Nephron progenitor cell (in vitro differentiated cells): Measurements from ENCODE around the gene TIAL1.
A peak's percentile ranks its signal among the peaks of the same experiment; 100 is the strongest.

Experiments used
- DNase-seq: peaks from one replicate; pipeline ENCODE4 v3.0.0; 2021
- H3K27ac Mint-ChIP-seq: 2 replicates; pipeline ENCODE4 v1.8.0; 2021; ENCODE audit warnings: mild to moderate bottlenecking, moderate library complexity, mixed read lengths
- H3K27me3 Mint-ChIP-seq: 2 replicates; pipeline ENCODE4 v1.8.0; 2021; ENCODE audit warnings: mild to moderate bottlenecking, low read depth, mixed read lengths; ENCODE audit not compliant: poor library complexity
- H3K36me3 Mint-ChIP-seq: 2 replicates; pipeline ENCODE4 v1.8.0; 2021; ENCODE audit warnings: low read depth, mixed read lengths
- H3K4me1 Mint-ChIP-seq: 2 replicates; pipeline ENCODE4 v1.8.0; 2021; ENCODE audit warnings: mixed read lengths
- H3K4me3 Mint-ChIP-seq: 2 replicates; pipeline ENCODE4 v1.8.0; 2021; ENCODE audit warnings: mild to moderate bottlenecking, moderate library complexity, mixed read lengths
- H3K9me3 Mint-ChIP-seq: 2 replicates; pipeline ENCODE4 v1.8.0; 2021; ENCODE audit warnings: mild to moderate bottlenecking, moderate library complexity, mixed read lengths
- CTCF ChIP-seq: fragments of 200-600 bp; sonication (generic); IDR thresholded peaks from 2 replicates; pipeline ENCODE4 v1.5.0; 2021; ENCODE audit warnings: antibody characterized with exemption

The TIAL1 gene

DNA sequence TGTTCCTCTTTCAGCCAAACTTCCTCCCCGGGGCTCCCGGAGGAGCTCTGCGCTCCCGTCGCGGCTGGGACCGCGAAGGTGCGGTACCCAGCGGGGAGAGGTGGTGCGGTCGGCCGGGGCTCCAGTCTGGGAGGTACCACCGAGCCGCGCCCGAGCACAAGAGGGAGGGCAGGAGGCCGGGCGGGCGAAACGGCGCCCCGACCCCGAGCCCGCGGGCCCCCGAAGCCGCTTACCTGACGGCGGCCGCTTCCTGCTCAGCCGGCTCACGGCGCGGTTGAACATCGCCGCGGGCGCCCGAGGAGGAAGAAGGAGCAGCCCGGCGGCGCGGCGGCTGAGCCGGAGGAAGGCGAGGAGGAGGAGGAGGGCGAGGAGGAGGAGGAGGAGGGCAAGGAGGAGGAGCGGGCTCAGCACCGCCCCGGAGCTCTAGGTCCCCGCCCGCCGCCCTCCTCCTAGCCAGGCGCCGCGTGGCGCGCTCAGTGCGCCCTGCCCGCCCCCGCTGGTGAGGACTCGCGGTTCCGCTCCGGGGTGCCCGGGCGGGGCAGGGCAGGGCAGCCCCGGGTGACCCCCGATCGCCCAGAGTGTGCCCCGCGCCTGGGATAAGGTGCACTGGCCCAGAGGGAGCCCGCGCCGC lies 54.3 kb downstream of the TIAL1 start, which contains the start of gene RGS10:
RGS10 (minus strand) TSS at position 363 of the 631 bp plus-strand sequence; CDS start at position 282, 81 bp downstream.
- peak; percentile 63 for DNase-seq
- Mint-ChIP-seq H3K9me3 (no peaks in the 10 kb centered on the region), H3K27me3 (peaks cover 84% of the 10 kb centered on the region), H3K4me3 (peak within 1 kb of the TSS; percentile 87), H3K4me1 (peaks cover 46% of the 10 kb centered on the region), H3K27ac (no peak within 1 kb of the TSS), H3K36me3 (no peaks in the 10 kb centered on the region)
- no peak for TF ChIP-seq CTCF

- Mint-ChIP-seq H3K27ac (no peak overlapping the region), H3K4me1 (peaks cover 51% of the 10 kb centered on the region), H3K27me3 (peaks cover 85% of the 10 kb centered on the region), H3K9me3 (no peaks in the 10 kb centered on the region), H3K4me3 (peak overlapping the region; percentile 78), H3K36me3 (no peaks in the 10 kb centered on the region)
- no peak for TF ChIP-seq CTCF
- DNase-seq = no peak
Measured at GRCh38 chr10:119541459-119542356, 55.1 kb downstream of the TIAL1 start.

DNA sequence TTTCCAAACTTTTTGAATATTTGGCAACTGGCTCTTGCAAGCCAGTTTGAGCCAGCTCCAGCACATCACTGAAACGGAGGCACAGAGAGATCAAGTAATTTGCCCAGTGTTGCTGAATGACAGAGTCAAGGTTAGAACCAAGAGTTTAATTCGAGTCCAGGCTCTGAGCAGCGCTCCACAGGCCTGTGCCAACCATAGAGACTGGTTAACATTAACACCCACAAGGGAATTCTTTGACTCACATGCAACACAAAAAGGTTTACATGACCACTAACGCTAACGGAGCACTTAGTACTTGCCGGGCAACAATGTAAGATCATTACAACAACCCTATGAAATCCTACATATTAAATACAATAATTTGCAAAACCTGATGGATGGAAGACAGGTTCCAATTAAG lies 55.7 kb downstream of the TIAL1 start:
- H3K36me3 Mint-ChIP-seq = no peaks in the 10 kb centered on the region
- DNase-seq = no peak
- H3K4me3 Mint-ChIP-seq = peak overlapping the region; percentile 78
- TF ChIP-seq CTCF = no peak
- peaks cover 58% of the 10 kb centered on the region for H3K4me1 Mint-ChIP-seq
- peaks cover 78% of the 10 kb centered on the region for H3K27me3 Mint-ChIP-seq
- no peak overlapping the region for H3K27ac Mint-ChIP-seq
- H3K9me3 Mint-ChIP-seq = no peaks in the 10 kb centered on the region

DNA sequence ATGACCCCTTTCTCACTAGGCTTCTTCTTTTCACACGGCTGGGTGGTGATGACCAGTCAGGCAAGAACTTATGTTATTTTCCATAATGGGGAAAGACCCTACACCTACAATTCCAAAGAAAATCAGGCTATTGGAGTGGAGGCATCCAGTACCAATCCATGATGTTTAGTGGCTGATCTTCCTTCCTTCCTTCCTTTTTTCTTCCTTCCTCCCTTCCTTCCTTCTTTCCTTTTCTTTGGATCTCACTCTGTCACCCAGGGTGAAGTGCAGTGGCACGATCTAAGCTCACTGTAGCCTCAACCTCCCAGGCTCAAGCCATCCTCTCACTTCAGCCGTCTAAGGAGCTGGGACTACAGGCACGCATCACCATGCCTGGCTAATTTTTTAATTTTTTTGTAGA lies 56.7 kb downstream of the TIAL1 start:
- Mint-ChIP-seq H3K27ac (no peak overlapping the region), H3K27me3 (peaks cover 68% of the 10 kb centered on the region), H3K4me3 (no peak overlapping the region), H3K9me3 (no peaks in the 10 kb centered on the region), H3K36me3 (no peaks in the 10 kb centered on the region), H3K4me1 (peaks cover 66% of the 10 kb centered on the region)
- no peak for DNase-seq
- TF ChIP-seq CTCF = no peak

DNA sequence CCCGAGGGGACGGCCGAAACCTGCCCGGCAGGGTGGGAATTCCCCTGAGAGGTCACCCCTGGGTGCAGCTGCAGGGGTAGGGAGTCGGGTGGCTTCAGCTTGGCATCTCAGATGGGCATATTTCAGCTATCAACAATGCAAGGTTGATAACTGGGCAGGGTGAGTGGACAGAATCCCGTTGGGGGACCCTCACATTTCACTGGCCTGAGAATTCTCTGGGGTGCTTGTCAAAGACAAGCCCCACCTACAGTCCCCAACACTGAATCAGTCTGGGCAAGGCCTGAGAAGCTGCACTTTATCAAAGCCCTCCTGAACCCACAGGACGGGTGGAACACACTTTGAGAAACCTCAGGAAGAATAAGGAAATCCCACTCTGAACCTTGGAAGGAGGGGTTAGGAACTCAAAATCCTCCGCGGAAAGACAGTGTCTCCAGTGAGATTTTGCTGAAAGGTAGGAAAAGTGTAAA lies 57.4 kb downstream of the TIAL1 start:
- TF ChIP-seq CTCF = no peak
- DNase-seq = no peak
- H3K36me3 Mint-ChIP-seq = no peaks in the 10 kb centered on the region
- no peaks in the 10 kb centered on the region for H3K9me3 Mint-ChIP-seq
- peaks cover 62% of the 10 kb centered on the region for H3K27me3 Mint-ChIP-seq
- H3K27ac Mint-ChIP-seq = no peak overlapping the region
- H3K4me1 Mint-ChIP-seq = peaks cover 65% of the 10 kb centered on the region
- no peak overlapping the region for H3K4me3 Mint-ChIP-seq
